HepG2 (cell line): ENCODE measurements around the gene ADCY9. TPM values are rescaled to one million over a fixed set of nuclear protein-coding genes. Genes with fewer than 3 reads are reported as not detected.

ENCODE experiments used
- AGO1 ChIP-seq: fragments of 200-400 bp; formaldehyde crosslinking; IDR thresholded peaks from 2 replicates; pipeline ENCODE4 v1.6.1; 2017; ENCODE audit warnings: mild to moderate bottlenecking, low read depth, low read length, moderate library complexity; ENCODE audit not compliant: poor library complexity, severe bottlenecking
- KIAA2018 ChIP-seq: sonication (generic); formaldehyde crosslinking; IDR thresholded peaks from 2 replicates; pipeline ENCODE4 v1.5.0; 2020; ENCODE audit warnings: mild to moderate bottlenecking, missing genetic modification reagents, borderline replicate concordance
- NKX3-1 ChIP-seq: sonication (generic); formaldehyde crosslinking; IDR thresholded peaks from 2 replicates; pipeline ENCODE4 v1.5.0; 2020; ENCODE audit warnings: missing genetic modification reagents
- POGK ChIP-seq: sonication (generic); formaldehyde crosslinking; conservative IDR thresholded peaks from 2 replicates; pipeline ENCODE4 v1.8.0; 2022; ENCODE audit warnings: mild to moderate bottlenecking, moderate library complexity, missing genetic modification reagents
- THYN1 ChIP-seq: sonication (generic); formaldehyde crosslinking; IDR thresholded peaks from 2 replicates; pipeline ENCODE4 v1.8.1; 2023; ENCODE audit warnings: low read depth, mild to moderate bottlenecking, moderate library complexity, missing genetic modification reagents, borderline replicate concordance
- ZFYVE20 ChIP-seq: sonication (generic); formaldehyde crosslinking; IDR thresholded peaks from 2 replicates; pipeline ENCODE4 v1.8.0; 2023; ENCODE audit warnings: low read depth, mild to moderate bottlenecking, moderate library complexity, missing genetic modification reagents, borderline replicate concordance
- ZNF468 ChIP-seq: sonication (generic); formaldehyde crosslinking; IDR thresholded peaks from 2 replicates; pipeline ENCODE4 v1.8.0; 2022; ENCODE audit warnings: mild to moderate bottlenecking, moderate library complexity, missing genetic modification reagents
- ZNF570 ChIP-seq: sonication (generic); formaldehyde crosslinking; IDR thresholded peaks from 2 replicates; pipeline ENCODE4 v1.4.0; 2020; ENCODE audit warnings: mild to moderate bottlenecking, missing genetic modification reagents, borderline replicate concordance
- ZNF691 ChIP-seq: sonication (generic); formaldehyde crosslinking; IDR thresholded peaks from 2 replicates; pipeline ENCODE4 v1.4.0; 2020; ENCODE audit warnings: missing genetic modification reagents, low read depth, mild to moderate bottlenecking, borderline replicate concordance
- polyA plus RNA-seq, 8 experiments: library from polyadenylated mRNA; depleted of rRNA in 3 of 8; stranded (reverse) in 7 of 8; unstranded in 1 of 8; fragments of >200 nt; fragmentation: Illumina TruSeq in 4 of 8; extraction: Trizol in 4 of 8; gene quantifications; 2 replicates each; pipeline versions ENCODE4 v1.2.1 to v1.2.3, GENCODE V29; 2011 to 2016; ENCODE audit warnings: low read depth in 4 of 8, missing spikeins in 1 of 8, mixed read lengths in 1 of 8; ENCODE audit not compliant: insufficient read depth in 1 of 8
- total RNA-seq, 5 experiments: library from RNA; depleted of rRNA; stranded (reverse); fragments of >200 nt; fragmentation: Illumina TruSeq; extraction: Trizol; gene quantifications; 2 replicates each; pipeline ENCODE4 v1.2.3, GENCODE V29; 2016; ENCODE audit warnings: low read depth in 1 of 5
- TF ChIP-seq, protein P1 (sequence below): sonication (generic); formaldehyde crosslinking; IDR thresholded peaks from 2 replicates; pipeline ENCODE4 v1.4.0; 2020; ENCODE audit warnings: missing genetic modification reagents

The ADCY9 gene
- total and polyA plus RNA-seq, 2 of the 13 experiments (the other 11 are each of a cell fraction or from before 2014, with no cell fraction given): 11.2 to 13.9 TPM

DNA sequence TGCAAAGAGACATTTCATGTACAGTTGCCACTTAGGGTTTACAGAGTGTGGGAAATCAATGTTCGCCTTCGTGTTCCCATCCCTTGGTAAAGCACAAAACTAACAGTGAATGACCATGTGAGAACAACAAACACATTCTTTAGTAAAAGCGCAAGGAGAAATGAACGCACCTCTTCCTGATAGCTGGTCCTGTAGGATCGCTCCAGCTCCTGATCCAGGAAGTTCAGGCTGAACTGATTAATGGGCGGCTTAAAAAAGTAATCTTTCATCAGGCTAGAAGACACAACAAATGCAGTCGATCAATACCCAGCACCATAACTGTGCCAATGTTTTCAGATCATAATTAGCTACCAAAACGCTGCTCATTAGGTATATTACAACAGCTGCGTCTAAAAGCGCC lies 127.4 kb downstream of the ADCY9 start (continued):
- TF ChIP-seq KIAA2018 (CRISPR knock-in tag) (no peak), ZNF468 (no peak), ZFYVE20 (no peak), THYN1 (CRISPR knock-in tag) (no peak), AGO1 (no peak), ZNF570 (CRISPR knock-in tag) (no peak), NKX3-1 (CRISPR knock-in tag) (no peak), ZNF691 (CRISPR knock-in tag) (no peak), POGK (no peak)
- TF ChIP-seq, protein P1, sequence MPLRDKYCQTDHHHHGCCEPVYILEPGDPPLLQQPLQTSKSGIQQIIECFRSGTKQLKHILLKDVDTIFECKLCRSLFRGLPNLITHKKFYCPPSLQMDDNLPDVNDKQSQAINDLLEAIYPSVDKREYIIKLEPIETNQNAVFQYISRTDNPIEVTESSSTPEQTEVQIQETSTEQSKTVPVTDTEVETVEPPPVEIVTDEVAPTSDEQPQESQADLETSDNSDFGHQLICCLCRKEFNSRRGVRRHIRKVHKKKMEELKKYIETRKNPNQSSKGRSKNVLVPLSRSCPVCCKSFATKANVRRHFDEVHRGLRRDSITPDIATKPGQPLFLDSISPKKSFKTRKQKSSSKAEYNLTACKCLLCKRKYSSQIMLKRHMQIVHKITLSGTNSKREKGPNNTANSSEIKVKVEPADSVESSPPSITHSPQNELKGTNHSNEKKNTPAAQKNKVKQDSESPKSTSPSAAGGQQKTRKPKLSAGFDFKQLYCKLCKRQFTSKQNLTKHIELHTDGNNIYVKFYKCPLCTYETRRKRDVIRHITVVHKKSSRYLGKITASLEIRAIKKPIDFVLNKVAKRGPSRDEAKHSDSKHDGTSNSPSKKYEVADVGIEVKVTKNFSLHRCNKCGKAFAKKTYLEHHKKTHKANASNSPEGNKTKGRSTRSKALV: no peak
